Stimulated activated effector memory CD8-positive, alpha-beta T cell treated with anti-CD3 and anti-CD28 coated beads, Interleukin-12 subunit alpha, Interleukin-12 subunit beta, amount 100 ng/mL, for 72 hours (primary cell): ENCODE data around the gene PPM1F.
A peak's percentile ranks its signal among the peaks of the same experiment; 100 is the strongest.
"Not testable (repeated sequence)": the region's sequence is repeated elsewhere in the genome, so short reads cannot be mapped to it uniquely, and the experiment has no call there.

Source experiments
- ATAC-seq: fragments of 150-1000 bp; cut with Tn5 transposase; 2 replicates; pipeline ENCODE4 v1.10.0; 2021
- DNase-seq, 2 donors: peaks; one replicate each; pipeline ENCODE4 v3.0.0; 2021 to 2022; ENCODE audit warnings: low spot score in 2 of 2
- H3K27ac Mint-ChIP-seq: one replicate; pipeline ENCODE4 v1.8.0; 2022; ENCODE audit warnings: mild to moderate bottlenecking, mixed read lengths
- H3K36me3 Mint-ChIP-seq: one replicate; pipeline ENCODE4 v1.8.0; 2022; ENCODE audit warnings: mild to moderate bottlenecking, mixed read lengths
- H3K4me1 Mint-ChIP-seq: one replicate; pipeline ENCODE4 v1.8.0; 2022; ENCODE audit warnings: mixed read lengths
- H3K4me3 Mint-ChIP-seq: one replicate; pipeline ENCODE4 v1.8.0; 2022; ENCODE audit warnings: mild to moderate bottlenecking, mixed read lengths
- H3K9me3 Mint-ChIP-seq: one replicate; pipeline ENCODE4 v1.8.0; 2022; ENCODE audit warnings: mixed read lengths

Gene PPM1F

GRCh38 chr22:21942407-21943343 is 10.0 kb downstream of the PPM1F start:
- H3K4me3 Mint-ChIP-seq = no peak overlapping the region
- H3K36me3 Mint-ChIP-seq = peaks cover 13% of the 10 kb centered on the region
- ATAC-seq (no peak), DNase-seq (no peak)
- H3K4me1 Mint-ChIP-seq = peaks cover 49% of the 10 kb centered on the region
- H3K27ac Mint-ChIP-seq = peak overlapping the region; percentile 43
- H3K9me3 Mint-ChIP-seq = no peaks in the 10 kb centered on the region

- DNase-seq (no peak), ATAC-seq (no peak)
- H3K27ac Mint-ChIP-seq = peak overlapping the region; percentile 43
- no peaks in the 10 kb centered on the region for H3K9me3 Mint-ChIP-seq
- H3K4me1 Mint-ChIP-seq = peaks cover 53% of the 10 kb centered on the region
- no peak overlapping the region for H3K4me3 Mint-ChIP-seq
- H3K36me3 Mint-ChIP-seq = peaks cover 16% of the 10 kb centered on the region
Observed at GRCh38 chr22:21941921-21942320, 10.7 kb downstream of the PPM1F start.

- DNase-seq (no peak), ATAC-seq (no peak)
- no peaks in the 10 kb centered on the region for H3K9me3 Mint-ChIP-seq
- no peak overlapping the region for H3K4me3 Mint-ChIP-seq
- H3K4me1 Mint-ChIP-seq = peaks cover 48% of the 10 kb centered on the region
- H3K36me3 Mint-ChIP-seq = peaks cover 10% of the 10 kb centered on the region
- peak overlapping the region; percentile 64 for H3K27ac Mint-ChIP-seq
Observed at GRCh38 chr22:21940521-21940920, 12.1 kb downstream of the PPM1F start.

GRCh38 chr22:21939935-21940334 is 12.7 kb downstream of the PPM1F start:
- not testable (repeated sequence) for ATAC-seq, DNase-seq, H3K9me3 Mint-ChIP-seq, H3K4me3 Mint-ChIP-seq
- peak overlapping the region; percentile 64 for H3K27ac Mint-ChIP-seq
- H3K36me3 Mint-ChIP-seq = peaks cover 13% of the 10 kb centered on the region
- peaks cover 48% of the 10 kb centered on the region for H3K4me1 Mint-ChIP-seq

- ATAC-seq = no peak
- peaks cover 48% of the 10 kb centered on the region for H3K4me1 Mint-ChIP-seq
- no peak for DNase-seq
- peaks cover 15% of the 10 kb centered on the region for H3K36me3 Mint-ChIP-seq
- no peaks in the 10 kb centered on the region for H3K9me3 Mint-ChIP-seq
- peak overlapping the region; percentile 64 for H3K27ac Mint-ChIP-seq
- H3K4me3 Mint-ChIP-seq = peak overlapping the region; percentile 83
Observed at GRCh38 chr22:21939461-21939913, 13.2 kb downstream of the PPM1F start.

- Mint-ChIP-seq H3K4me3 (peak overlapping the region; percentile 83), H3K36me3 (peaks cover 15% of the 10 kb centered on the region), H3K9me3 (no peaks in the 10 kb centered on the region), H3K4me1 (peaks cover 48% of the 10 kb centered on the region), H3K27ac (peak overlapping the region; percentile 64)
- ATAC-seq (no peak), DNase-seq (no peak)
Observed at GRCh38 chr22:21938906-21939305, 13.7 kb downstream of the PPM1F start.

GRCh38 chr22:21938071-21938822 is 14.4 kb downstream of the PPM1F start:
- DNase-seq (peak; percentile 98 to 99), ATAC-seq (peak; percentile 96)

GRCh38 chr22:21937821-21938070 is 14.9 kb downstream of the PPM1F start:
- peak overlapping the region; percentile 95 for H3K27ac Mint-ChIP-seq
- no peak for DNase-seq
- no peaks in the 10 kb centered on the region for H3K9me3 Mint-ChIP-seq
- no peak for ATAC-seq
- H3K36me3 Mint-ChIP-seq = peaks cover 16% of the 10 kb centered on the region
- peaks cover 44% of the 10 kb centered on the region for H3K4me1 Mint-ChIP-seq
- peak overlapping the region; percentile 83 for H3K4me3 Mint-ChIP-seq

More at GRCh38 chr22:21938071-21938822, 14.4 kb downstream of the PPM1F start:
- Mint-ChIP-seq H3K4me1 (peaks cover 48% of the 10 kb centered on the region), H3K4me3 (peak overlapping the region; percentile 83), H3K9me3 (no peaks in the 10 kb centered on the region), H3K27ac (peak overlapping the region; percentile 95), H3K36me3 (peaks cover 15% of the 10 kb centered on the region)

- H3K27ac Mint-ChIP-seq = no peak overlapping the region
Observed at GRCh38 chr22:21937041-21937820, 15.4 kb downstream of the PPM1F start.

GRCh38 chr22:21936151-21936775 is 16.4 kb downstream of the PPM1F start:
- DNase-seq = no peak
- H3K4me1 Mint-ChIP-seq = peaks cover 33% of the 10 kb centered on the region
- H3K9me3 Mint-ChIP-seq = no peaks in the 10 kb centered on the region
- H3K27ac Mint-ChIP-seq = no peak overlapping the region
- no peak for ATAC-seq
- no peak overlapping the region for H3K4me3 Mint-ChIP-seq
- peaks cover 24% of the 10 kb centered on the region for H3K36me3 Mint-ChIP-seq

More at GRCh38 chr22:21937041-21937820, 15.4 kb downstream of the PPM1F start:
- peaks cover 39% of the 10 kb centered on the region for H3K4me1 Mint-ChIP-seq
- H3K4me3 Mint-ChIP-seq = peak overlapping the region; percentile 83
- H3K9me3 Mint-ChIP-seq = no peaks in the 10 kb centered on the region
- H3K36me3 Mint-ChIP-seq = peaks cover 21% of the 10 kb centered on the region
- ATAC-seq (no peak), DNase-seq (no peak)

GRCh38 chr22:21933910-21934309 is 18.7 kb downstream of the PPM1F start:
- Mint-ChIP-seq H3K4me3 (no peak overlapping the region), H3K9me3 (no peaks in the 10 kb centered on the region)
- no peak for ATAC-seq

GRCh38 chr22:21933413-21933812 is 19.2 kb downstream of the PPM1F start:
- H3K9me3 Mint-ChIP-seq = no peaks in the 10 kb centered on the region
- no peak for DNase-seq
- no peak overlapping the region for H3K27ac Mint-ChIP-seq
- H3K4me1 Mint-ChIP-seq = peaks cover 17% of the 10 kb centered on the region
- peaks cover 24% of the 10 kb centered on the region for H3K36me3 Mint-ChIP-seq
- no peak overlapping the region for H3K4me3 Mint-ChIP-seq
- no peak for ATAC-seq

More at GRCh38 chr22:21933910-21934309, 18.7 kb downstream of the PPM1F start:
- peaks cover 22% of the 10 kb centered on the region for H3K4me1 Mint-ChIP-seq
- peaks cover 24% of the 10 kb centered on the region for H3K36me3 Mint-ChIP-seq
- H3K27ac Mint-ChIP-seq = no peak overlapping the region
- no peak for DNase-seq

- Mint-ChIP-seq H3K4me1 (peaks cover 6% of the 10 kb centered on the region), H3K27ac (no peak overlapping the region), H3K4me3 (no peak overlapping the region), H3K9me3 (no peaks in the 10 kb centered on the region), H3K36me3 (peaks cover 13% of the 10 kb centered on the region)
- ATAC-seq = no peak
- no peak for DNase-seq
Observed at GRCh38 chr22:21932347-21932746, 20.3 kb downstream of the PPM1F start.

- DNase-seq = no peak
- H3K36me3 Mint-ChIP-seq = peaks cover 13% of the 10 kb centered on the region
- no peak for ATAC-seq
- no peaks in the 10 kb centered on the region for H3K4me1 Mint-ChIP-seq
- no peaks in the 10 kb centered on the region for H3K9me3 Mint-ChIP-seq
- H3K4me3 Mint-ChIP-seq = no peak overlapping the region
- no peak overlapping the region for H3K27ac Mint-ChIP-seq
Observed at GRCh38 chr22:21931056-21931455, 21.6 kb downstream of the PPM1F start.

GRCh38 chr22:21929253-21929652 is 23.4 kb downstream of the PPM1F start:
- Mint-ChIP-seq H3K4me3 (no peak overlapping the region), H3K9me3 (no peaks in the 10 kb centered on the region), H3K4me1 (no peaks in the 10 kb centered on the region), H3K36me3 (peaks cover 9% of the 10 kb centered on the region), H3K27ac (no peak overlapping the region)
- ATAC-seq (no peak), DNase-seq (no peak)
